KMS-11 (cell line): ENCODE data around the gene INTS6.

ENCODE experiments used
- H2AFZ ChIP-seq: fragments of 200-600 bp; sonication (generic); 2 replicates; pipeline ENCODE4 v1.6.1; 2016; ENCODE audit warnings: antibody characterized with exemption, mixed run types, low read depth
- H3K27ac ChIP-seq: fragments of 200-600 bp; sonication (generic); 2 replicates; pipeline ENCODE4 v1.6.1; 2016; ENCODE audit warnings: mild to moderate bottlenecking, mixed run types
- H3K27me3 ChIP-seq: fragments of 200-600 bp; sonication (generic); 2 replicates; pipeline ENCODE4 v1.6.1; 2017; ENCODE audit warnings: mild to moderate bottlenecking, low read depth, mixed run types, moderate library complexity; ENCODE audit not compliant: insufficient read depth
- H3K36me3 ChIP-seq: fragments of 200-600 bp; sonication (generic); 2 replicates; pipeline ENCODE4 v1.6.1; 2017; ENCODE audit warnings: mild to moderate bottlenecking, mixed run types; ENCODE audit not compliant: insufficient read depth
- H3K4me1 ChIP-seq: fragments of 200-600 bp; sonication (generic); 2 replicates; pipeline ENCODE4 v1.6.1; 2016; ENCODE audit warnings: mild to moderate bottlenecking, low read depth, mixed run types; ENCODE audit not compliant: poor library complexity, severe bottlenecking
- H3K4me2 ChIP-seq: fragments of 200-600 bp; sonication (generic); 2 replicates; pipeline ENCODE4 v1.7.0; 2016; ENCODE audit warnings: mild to moderate bottlenecking, mixed run types
- H3K4me3 ChIP-seq: fragments of 200-600 bp; sonication (generic); IDR thresholded peaks from 2 replicates; pipeline ENCODE4 v1.6.1; 2017; ENCODE audit warnings: low read depth, low read length, mixed read lengths; ENCODE audit not compliant: insufficient read depth
- H3K79me2 ChIP-seq: fragments of 200-600 bp; sonication (generic); 2 replicates; pipeline ENCODE4 v1.6.1; 2016; ENCODE audit warnings: low read depth, mixed run types; ENCODE audit not compliant: insufficient read depth
- H3K9ac ChIP-seq: fragments of 200-600 bp; sonication (generic); 2 replicates; pipeline ENCODE4 v1.6.1; 2016; ENCODE audit warnings: mild to moderate bottlenecking, mixed run types
- H4K20me1 ChIP-seq: fragments of 200-600 bp; sonication (generic); 2 replicates; pipeline ENCODE4 v1.6.1; 2016; ENCODE audit warnings: mild to moderate bottlenecking, mixed run types; ENCODE audit not compliant: insufficient read depth
- CTCF ChIP-seq: fragments of 200-600 bp; sonication (generic); conservative IDR thresholded peaks from 2 replicates; pipeline ENCODE4 v1.6.1; 2017; ENCODE audit warnings: low read depth, mild to moderate bottlenecking, antibody characterized with exemption, low read length, moderate library complexity, mixed read lengths

Gene INTS6

GRCh38 chr13:51394724-51395123, 58.1 kb downstream of the INTS6 start:
- H2AFZ ChIP-seq, result no peak overlapping the region
- no peak overlapping the region for H3K4me2 ChIP-seq
- H3K9ac ChIP-seq, result no peak overlapping the region
- H3K36me3 ChIP-seq, result no peaks in the 10 kb centered on the region
- H3K4me1 ChIP-seq, result peaks cover 20% of the 10 kb centered on the region
- peaks cover 16% of the 10 kb centered on the region; the same call in 1 of the 2 replicates for H3K79me2 ChIP-seq
- no peak overlapping the region for H3K27ac ChIP-seq
- TF ChIP-seq CTCF, result no peak
- no peaks in the 10 kb centered on the region for H3K27me3 ChIP-seq
- H3K4me3 ChIP-seq, result no peak overlapping the region
- no peaks in the 10 kb centered on the region for H4K20me1 ChIP-seq

GRCh38 chr13:51385114-51385513, 67.7 kb downstream of the INTS6 start:
- H3K79me2 ChIP-seq, result no peaks in the 10 kb centered on the region
- no peaks in the 10 kb centered on the region for H3K4me1 ChIP-seq
- no peak overlapping the region for H3K27ac ChIP-seq
- H3K36me3 ChIP-seq, result no peaks in the 10 kb centered on the region
- TF ChIP-seq CTCF, result no peak
- no peak overlapping the region for H3K4me2 ChIP-seq
- H3K27me3 ChIP-seq, result no peaks in the 10 kb centered on the region
- no peak overlapping the region for H3K4me3 ChIP-seq
- H4K20me1 ChIP-seq, result no peaks in the 10 kb centered on the region
- no peak overlapping the region for H3K9ac ChIP-seq
- H2AFZ ChIP-seq, result no peak overlapping the region

GRCh38 chr13:51380269-51380668, 72.6 kb downstream of the INTS6 start:
- Histone ChIP-seq H3K79me2 (no peaks in the 10 kb centered on the region), H3K4me2 (no peak overlapping the region), H3K4me3 (no peak overlapping the region), H3K27me3 (no peaks in the 10 kb centered on the region), H2AFZ (no peak overlapping the region), H3K27ac (no peak overlapping the region), H3K9ac (no peak overlapping the region), H3K4me1 (no peaks in the 10 kb centered on the region), H3K36me3 (no peaks in the 10 kb centered on the region), H4K20me1 (no peaks in the 10 kb centered on the region)
- TF ChIP-seq CTCF, result no peak

GRCh38 chr13:51373451-51373850, 79.4 kb downstream of the INTS6 start:
- no peak overlapping the region for H3K27ac ChIP-seq
- H3K4me1 ChIP-seq, result no peaks in the 10 kb centered on the region
- no peaks in the 10 kb centered on the region for H3K36me3 ChIP-seq
- H3K27me3 ChIP-seq, result no peaks in the 10 kb centered on the region
- no peak overlapping the region for H3K9ac ChIP-seq
- H3K79me2 ChIP-seq, result no peaks in the 10 kb centered on the region
- H4K20me1 ChIP-seq, result no peaks in the 10 kb centered on the region
- no peak overlapping the region for H3K4me3 ChIP-seq
- no peak overlapping the region for H2AFZ ChIP-seq
- H3K4me2 ChIP-seq, result no peak overlapping the region
- TF ChIP-seq CTCF, result no peak
